GM21447 (cell line): ENCODE measurements around the gene SLC25A26.

Source experiments
- ATAC-seq: cut with Tn5 transposase; IDR thresholded peaks from one replicate; pipeline ENCODE4 v1.9.1; 2021; ENCODE audit not compliant: unreplicated experiment

Gene SLC25A26

DNA sequence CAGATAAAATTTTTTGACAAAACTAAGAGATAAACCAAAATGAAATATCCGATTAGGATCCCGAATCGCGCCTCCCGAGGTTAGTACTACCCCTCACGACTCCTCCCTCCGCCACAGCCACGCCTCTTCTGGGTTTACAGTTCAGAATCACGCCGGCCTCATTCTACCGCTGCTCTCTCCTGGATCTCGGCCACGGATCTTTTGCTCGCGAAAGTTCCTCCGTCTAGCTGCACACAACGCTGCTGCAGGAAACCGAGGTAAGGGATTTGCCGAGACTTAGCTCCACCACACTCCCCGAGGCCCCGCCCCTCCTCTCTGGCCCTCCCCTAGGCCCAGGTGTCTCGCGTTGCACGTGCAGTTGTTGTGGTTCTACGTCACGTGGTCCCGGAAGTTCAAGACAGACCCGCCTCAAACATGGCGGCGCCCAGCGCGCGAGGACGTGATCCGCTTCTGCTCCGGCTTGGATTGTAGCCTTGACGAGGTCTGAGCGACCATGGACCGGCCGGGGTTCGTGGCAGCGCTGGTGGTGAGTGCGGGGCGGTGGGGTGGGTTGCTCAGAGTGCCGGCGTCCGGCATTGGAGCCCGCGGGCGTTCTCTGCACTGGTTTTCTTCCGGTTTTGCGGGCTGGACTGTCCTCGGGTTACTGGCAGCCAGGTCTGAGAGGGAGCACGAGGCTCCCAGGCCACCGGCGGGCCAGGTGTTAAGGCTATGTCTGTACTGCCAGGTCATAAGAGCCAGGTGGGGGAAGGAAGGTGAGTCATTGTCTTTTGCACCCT lies at the start of gene SLC25A26:
Gene SLC25A26 (plus strand): TSS at position 400 of the 776 bp plus-strand sequence. CDS start 94 bp downstream, at position 494.
- peak; percentile 99 for ATAC-seq

DNA sequence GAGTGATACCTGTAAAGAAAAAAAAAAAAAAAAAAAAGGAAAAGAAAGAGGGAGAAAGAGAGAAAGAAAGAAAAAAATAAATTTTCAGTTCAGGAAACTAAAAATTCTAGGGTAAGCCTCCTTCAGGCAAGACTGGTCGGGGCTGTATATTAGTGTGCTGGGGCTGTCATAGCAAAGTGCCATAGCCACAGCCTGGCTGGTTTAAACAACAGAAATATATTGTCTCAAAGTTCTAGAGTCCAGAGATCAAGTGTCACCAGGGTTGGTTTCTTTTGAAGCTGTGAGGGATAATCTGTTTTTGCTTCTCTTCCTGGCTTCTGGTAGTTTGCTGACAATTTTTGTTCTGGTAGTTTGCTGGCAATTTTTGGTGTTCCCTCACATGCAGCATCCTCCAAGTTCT lies 48.4 kb upstream of the SLC25A26 start:
- no peak for ATAC-seq

DNA sequence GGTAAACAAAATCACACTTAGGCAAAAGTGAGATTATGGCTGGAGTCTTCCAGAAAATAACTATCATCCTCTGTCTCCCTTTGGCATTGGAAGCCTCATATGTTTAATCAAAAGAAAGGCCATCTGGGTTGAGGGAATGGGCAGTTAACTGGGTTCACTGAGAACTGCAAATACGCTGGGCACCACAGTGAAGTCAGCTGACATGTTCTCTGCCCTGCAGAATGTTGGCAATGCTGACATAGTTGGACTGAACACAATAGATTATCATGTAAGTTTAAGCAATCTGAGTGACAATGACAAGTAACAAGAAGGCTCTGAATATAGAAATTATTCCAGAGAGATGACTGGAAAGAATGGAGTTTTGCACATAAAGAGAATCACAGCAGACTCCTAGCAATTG lies 43.8 kb upstream of the SLC25A26 start:
- no peak for ATAC-seq

GRCh38 chr3:66178206-66178605 lies 42.6 kb upstream of the SLC25A26 start:
- no peak for ATAC-seq

DNA sequence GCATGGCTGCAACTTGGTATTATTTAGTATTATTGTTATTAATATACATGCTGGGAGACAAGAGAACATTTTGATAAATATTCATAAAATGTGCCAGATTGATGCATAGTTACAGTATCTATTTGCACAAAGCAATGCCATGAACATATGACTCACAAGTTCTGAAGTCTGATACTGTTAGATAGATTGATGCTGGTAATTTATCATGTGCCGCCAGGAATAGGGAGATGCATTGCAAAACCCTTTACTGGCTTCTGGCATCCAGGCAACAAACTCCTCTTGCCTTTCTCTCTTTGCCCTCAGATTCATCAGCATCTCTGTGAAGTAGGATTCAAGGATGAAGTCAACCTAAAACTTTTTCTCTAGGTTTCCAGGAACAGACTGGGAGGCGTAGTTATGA lies 41.0 kb upstream of the SLC25A26 start:
- ATAC-seq = no peak

DNA sequence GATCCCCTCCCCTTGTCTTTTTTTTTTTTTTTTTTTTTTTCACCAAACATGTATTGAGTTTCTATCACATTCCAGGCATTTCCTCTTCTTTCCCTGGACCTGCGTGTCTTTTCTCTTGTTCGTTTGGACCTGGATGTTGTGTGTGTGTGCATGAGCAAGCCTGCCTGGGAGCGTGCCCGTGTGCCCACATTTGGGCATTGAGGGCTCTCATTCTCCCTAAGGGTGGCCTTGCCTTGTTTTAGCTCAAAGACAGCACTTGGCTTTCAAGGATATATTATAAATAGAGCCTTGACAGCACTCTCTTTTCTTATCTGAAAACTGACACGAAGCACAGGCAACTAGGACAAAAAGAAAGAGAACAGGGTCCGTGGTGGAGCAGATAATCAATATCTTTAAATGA lies 39.0 kb upstream of the SLC25A26 start:
- no peak for ATAC-seq

DNA sequence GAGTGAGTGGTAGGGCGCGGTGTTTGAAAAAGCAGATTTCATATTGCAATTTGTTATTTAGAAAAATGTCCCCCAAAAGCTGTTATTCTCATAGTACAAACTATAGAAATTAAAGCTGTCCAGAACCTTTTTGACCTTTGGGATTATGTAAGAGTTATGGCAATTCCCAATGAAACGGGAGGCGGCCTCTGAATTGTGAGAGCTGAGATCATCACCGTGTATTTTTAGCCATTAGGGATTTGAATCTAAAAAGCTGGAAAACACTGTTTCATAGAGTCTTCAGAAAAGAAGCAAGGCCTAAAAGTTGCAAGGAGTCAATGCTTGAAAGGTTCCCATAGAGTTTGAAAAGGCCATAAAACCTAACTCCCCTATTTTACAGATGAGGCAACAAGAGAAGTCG lies 38.6 kb upstream of the SLC25A26 start:
- ATAC-seq = no peak

GRCh38 chr3:66186545-66186944 lies 34.3 kb upstream of the SLC25A26 start:
- no peak for ATAC-seq

DNA sequence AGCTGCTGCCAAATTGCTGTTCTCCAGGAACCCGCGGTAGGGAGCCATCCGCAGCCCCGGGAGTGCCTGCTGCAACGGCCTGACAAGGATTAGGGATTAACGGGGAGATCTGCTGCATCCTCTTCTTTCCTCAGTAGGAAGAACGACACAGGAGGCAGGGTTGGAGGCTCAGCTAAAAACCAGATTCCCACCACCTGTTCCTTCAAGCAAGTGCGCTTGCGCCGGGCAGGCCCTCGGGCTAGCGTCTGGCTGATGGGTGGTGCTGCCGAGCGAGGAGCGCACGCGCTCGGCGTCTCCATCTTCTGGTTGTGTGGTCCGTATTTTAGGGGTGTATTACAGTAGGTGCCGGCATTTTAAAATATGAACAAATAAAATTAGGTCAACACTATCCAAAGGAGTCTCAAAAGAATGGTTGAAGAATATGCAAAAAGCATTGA lies 25.4 kb upstream of the SLC25A26 start:
- no peak for ATAC-seq

DNA sequence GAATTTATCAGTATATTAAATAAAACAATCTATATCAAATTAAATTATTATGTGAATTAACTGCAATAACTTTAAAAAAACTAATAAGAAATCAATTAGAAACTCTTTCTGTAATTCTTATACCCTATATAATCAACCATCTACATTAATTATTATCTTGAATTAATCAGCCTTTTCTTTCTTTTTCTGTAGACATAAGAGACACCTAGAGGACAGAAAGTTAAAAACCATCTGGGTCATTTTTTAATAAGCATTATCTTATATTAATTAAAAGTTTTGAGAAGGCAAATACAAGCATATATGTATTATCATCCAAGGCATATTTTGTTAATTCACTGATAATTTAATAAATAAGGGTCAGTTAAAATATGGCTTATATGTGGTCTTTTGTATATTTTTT lies 24.2 kb upstream of the SLC25A26 start:
- ATAC-seq = no peak

- ATAC-seq = no peak
Observed at GRCh38 chr3:66198437-66199088, 22.2 kb upstream of the SLC25A26 start.

GRCh38 chr3:66199089-66199473 lies 21.7 kb upstream of the SLC25A26 start:
- ATAC-seq = no peak

DNA sequence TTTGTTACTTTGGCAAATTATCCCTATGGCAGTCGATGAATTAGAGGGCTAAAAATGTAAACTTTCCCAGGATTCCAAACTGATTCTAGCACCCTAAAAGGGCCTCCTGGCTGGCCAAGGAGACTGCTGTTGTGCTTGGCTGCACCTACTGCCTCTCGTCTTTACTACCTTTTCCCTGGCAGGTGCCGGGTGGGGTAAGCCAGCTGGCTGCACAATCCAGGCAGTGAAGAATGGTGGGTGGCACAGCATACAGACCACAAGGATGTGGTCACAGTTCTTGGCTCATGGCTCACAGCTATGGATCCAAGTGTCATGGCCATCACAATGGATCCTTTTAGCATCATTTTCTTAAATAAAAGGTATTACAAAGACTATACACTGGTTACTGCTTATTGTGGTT lies 20.7 kb upstream of the SLC25A26 start:
- no peak for ATAC-seq

- ATAC-seq = no peak
Observed at GRCh38 chr3:66200786-66201185, 20.0 kb upstream of the SLC25A26 start.

- ATAC-seq = no peak
Observed at GRCh38 chr3:66203275-66203674, 17.5 kb upstream of the SLC25A26 start.

DNA sequence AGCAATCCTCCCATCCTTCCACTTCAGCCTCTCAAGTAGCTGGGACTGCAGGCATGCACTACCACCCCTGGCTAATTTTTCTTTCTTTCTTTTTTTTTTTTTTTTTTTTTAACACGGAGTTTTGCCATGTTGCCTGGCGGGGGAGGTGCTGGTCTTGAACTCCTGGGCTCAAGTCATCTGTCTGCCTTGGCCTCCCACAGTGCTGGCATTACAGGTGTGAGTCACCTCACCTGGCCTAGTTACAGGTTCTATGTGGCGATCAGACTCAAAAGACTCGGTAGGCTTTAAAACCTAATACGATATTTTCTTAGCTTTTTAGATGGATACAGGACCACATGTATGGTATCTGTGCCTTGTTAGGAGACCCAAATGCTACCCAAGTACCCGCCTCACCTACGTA lies 14.0 kb upstream of the SLC25A26 start:
- ATAC-seq = no peak

DNA sequence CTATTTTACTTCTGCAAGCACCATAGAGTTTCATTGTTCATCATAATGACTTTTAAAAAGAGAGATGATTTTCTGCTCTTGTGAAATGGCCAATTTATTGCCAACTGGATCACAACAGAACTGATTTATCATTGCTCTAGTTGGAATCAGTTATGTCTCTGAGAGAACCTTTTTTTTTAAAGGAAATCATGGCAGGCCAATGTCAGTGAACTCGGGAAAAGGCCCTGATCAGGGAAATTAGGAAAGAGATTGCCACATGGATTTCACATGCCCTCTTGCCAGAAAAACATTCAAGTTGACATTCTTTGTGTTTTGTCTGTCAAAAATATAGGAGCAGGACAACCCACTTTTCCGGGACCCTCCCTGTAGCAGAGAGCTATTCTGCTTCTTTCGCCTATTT lies 12.6 kb upstream of the SLC25A26 start:
- no peak for ATAC-seq

GRCh38 chr3:66210687-66211295 lies 10.0 kb upstream of the SLC25A26 start:
- no peak for ATAC-seq

- no peak for ATAC-seq
Observed at GRCh38 chr3:66211779-66212178, 9.0 kb upstream of the SLC25A26 start.

- ATAC-seq = no peak
Observed at GRCh38 chr3:66215106-66215505, 5.7 kb upstream of the SLC25A26 start.

DNA sequence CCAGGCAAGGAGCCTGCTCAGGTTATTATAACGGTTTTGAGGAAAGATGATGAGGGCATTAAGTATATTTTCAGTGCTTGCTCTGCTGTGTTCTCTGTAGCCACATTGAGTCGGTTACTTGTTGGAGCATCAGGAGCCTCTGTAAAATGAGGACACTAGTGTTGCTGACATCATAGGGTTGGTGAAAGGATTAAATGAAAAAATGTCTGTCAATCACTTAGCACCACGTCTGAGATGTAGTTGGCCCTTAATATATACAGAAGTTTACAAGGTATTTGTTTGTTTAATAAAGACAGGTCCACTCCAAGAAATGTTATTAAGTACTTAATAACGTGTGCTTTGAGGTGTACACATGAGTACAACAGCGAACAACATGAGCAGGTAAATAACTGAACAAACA lies 735 bp upstream of the SLC25A26 start:
- no peak for ATAC-seq

DNA sequence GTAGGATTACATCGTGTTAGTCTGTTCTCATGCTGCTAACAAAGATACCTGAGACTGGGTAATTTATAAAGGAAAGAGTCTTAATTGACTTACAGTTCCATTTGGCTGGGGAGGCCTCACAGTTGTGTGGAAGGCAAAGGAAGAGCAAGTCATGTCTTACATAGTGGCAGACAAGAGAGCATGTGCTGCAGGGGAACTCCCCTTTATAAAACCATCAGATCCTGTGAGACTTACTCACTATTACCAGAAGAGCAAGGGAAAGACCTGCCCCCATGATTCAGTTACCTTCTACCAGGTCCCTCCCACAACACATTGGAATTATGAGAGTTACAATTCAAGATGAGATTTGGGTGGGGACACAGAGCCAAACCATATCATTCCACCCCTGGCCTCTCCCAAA lies 3.4 kb downstream of the SLC25A26 start:
- ATAC-seq = no peak
